ENCODE measurements around the gene CACTIN. TPM values are rescaled to one million over a fixed set of nuclear protein-coding genes. Genes with fewer than 3 reads are reported as not detected.

Gene CACTIN
- total and polyA plus RNA-seq, 2 of the 4 experiments (the other 2 are of a cell fraction) = 10.8 to 19.5 TPM

- Histone ChIP-seq H4K20me1 (ENCODE audit: insufficient read depth, low read length) (no peaks in the 10 kb centered on the region), H4K5ac (ENCODE audit: low read depth, low read length) (no peak overlapping the region), H2BK15ac (ENCODE audit: low read depth, low read length) (no peak overlapping the region), H3K4me1 (ENCODE audit: control insufficient read depth, insufficient read depth, low read length) (no peaks in the 10 kb centered on the region), H3K27ac (ENCODE audit: insufficient read depth, low read length) (no peak overlapping the region), H3K36me3 (ENCODE audit: control insufficient read depth, insufficient read depth, low read length) (no peaks in the 10 kb centered on the region), H3K18ac (ENCODE audit: low read depth, low read length) (no peak overlapping the region), H2AK9ac (replicated peaks; ENCODE audit: low read depth, low read length, poor library complexity) (no peak overlapping the region), H2BK5ac (ENCODE audit: low read depth, low read length, poor library complexity, severe bottlenecking) (no peak overlapping the region), H3K56ac (ENCODE audit: extremely low read depth, insufficient read depth, low read length) (no peak overlapping the region), H3K9me1 (ENCODE audit: insufficient read depth, low read length) (no peaks in the 10 kb centered on the region), H3K9me3 (ENCODE audit: control insufficient read depth, insufficient read depth, low read length) (no peaks in the 10 kb centered on the region; the same call in 1 of the 2 replicates), H3K4me3 (ENCODE audit: insufficient read depth, low read depth, low read length) (no peak overlapping the region), H4K8ac (ENCODE audit: low read depth in 2 of 2, low read length in 2 of 2) (no peak overlapping the region), H3K14ac (replicated peaks; ENCODE audit: low read depth, low read length) (no peak overlapping the region), H2BK120ac (ENCODE audit: low read depth, low read length) (no peak overlapping the region), H3K9ac (ENCODE audit: low read depth, low read length) (no peak overlapping the region), H2AK5ac (ENCODE audit: low read depth, low read length) (no peak overlapping the region), H2AFZ (replicated peaks; ENCODE audit: low read length, poor library complexity) (no peak overlapping the region), H3K4me2 (ENCODE audit: low read depth, low read length) (no peak overlapping the region), H3K4ac (ENCODE audit: low read depth, low read length) (no peak overlapping the region), H3K23ac (ENCODE audit: low read depth, low read length) (no peak overlapping the region), H2BK20ac (ENCODE audit: low read depth, low read length) (no peak overlapping the region), H3K79me1 (ENCODE audit: low read depth in 1 of 2, low read length in 2 of 2) (no peaks in the 10 kb centered on the region), H3K27me3 (ENCODE audit: control insufficient read depth, insufficient read depth, low read length) (peaks cover 2% of the 10 kb centered on the region; the same call in 1 of the 2 replicates), H4K91ac (ENCODE audit: insufficient read depth, low read depth, low read length) (no peak overlapping the region)
- no peak for TF ChIP-seq CEBPB (IDR thresholded peaks at IDR 0.05; ENCODE audit: low read depth, low read length)
- no peak for TF ChIP-seq USF2 (IDR thresholded peaks at IDR 0.05; ENCODE audit: low read depth, low read length)
- in situ Hi-C loops (cut with MboI; ENCODE audit: low sequenced_read_pairs) = no loop called here
- ChIA-PET CTCF (interaction anchor here (0.9 kb wide), 1 partner anchor 7 kb away, joined by 5 read pairs; no protein-coding TSS in a partner anchor), POLR2A (ENCODE audit: unreplicated experiment) (no interaction called here)
- WGBS, 2 experiments (ENCODE audit: extremely low coverage in 2 of 2, insufficient read length in 1 of 2) = 76% methylated on average over 8 of the region's 9 CpGs; no CpG with 5 or more reads in 1 of the 2 experiments
- DNase-seq (no peak), ATAC-seq (ENCODE audit: low read depth) (no peak)
- no TSS peak for BruUV-seq (replicated peaks)
- intact Hi-C loops (cut with micrococcal nuclease) = no loop called here
- dilution Hi-C loops (cut with HindIII; ENCODE audit: low sequenced_read_pairs, unreplicated experiment) = no loop called here
Measured at GRCh38 chr19:3591876-3592613, 34.5 kb downstream of the CACTIN start.

Data from IMR-90 (cell line).